ENCODE results near the gene MED4.
"Not testable (repeated sequence)": the region's sequence is repeated elsewhere in the genome, so short reads cannot be mapped to it uniquely, and the experiment has no call there.

Gene MED4

GRCh38 chr13:48093588-48093987, 1.3 kb downstream of the MED4 start:
- DNase-seq, result no peak

DNA sequence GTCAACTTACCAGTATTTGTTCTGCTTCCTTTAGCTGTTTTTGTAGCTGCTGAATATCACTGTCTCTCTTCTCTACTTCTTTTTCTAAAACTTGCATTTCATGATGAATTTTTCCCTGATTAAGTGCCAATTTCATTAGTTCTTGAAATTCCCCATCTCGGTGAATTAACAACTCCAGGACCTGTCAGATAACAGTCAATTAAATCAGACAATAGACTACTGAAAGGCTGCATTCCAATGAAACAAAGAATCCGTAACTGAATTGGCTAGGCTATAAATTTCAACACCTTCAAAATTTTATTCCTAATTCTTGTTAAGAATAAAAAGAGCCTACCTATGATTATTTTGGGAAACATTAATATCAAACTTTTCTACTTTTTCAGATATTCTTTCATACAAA, 8.6 kb downstream of the MED4 start:
- no peak for DNase-seq

DNA sequence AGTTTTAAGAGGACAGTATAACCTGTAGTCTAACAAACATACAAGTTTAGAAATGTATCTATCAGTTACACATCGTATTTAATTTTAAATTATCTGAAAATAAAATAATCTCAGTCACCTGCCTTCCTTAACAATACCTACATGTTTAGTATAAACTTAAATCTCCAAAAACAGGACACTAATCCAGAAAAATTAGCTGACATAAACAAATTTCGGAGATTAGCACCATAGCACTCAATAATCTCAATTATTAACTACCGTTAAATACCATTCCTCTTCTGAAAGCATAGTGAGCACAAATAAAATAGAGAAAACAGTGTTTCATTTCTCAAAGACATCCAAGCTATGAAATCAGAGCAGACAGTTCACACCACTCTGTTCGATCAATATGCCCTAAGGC, 13.2 kb downstream of the MED4 start:
- no peak for DNase-seq

- DNase-seq, result no peak
Observed at GRCh38 chr13:48078251-48078656, 16.6 kb downstream of the MED4 start.

DNA sequence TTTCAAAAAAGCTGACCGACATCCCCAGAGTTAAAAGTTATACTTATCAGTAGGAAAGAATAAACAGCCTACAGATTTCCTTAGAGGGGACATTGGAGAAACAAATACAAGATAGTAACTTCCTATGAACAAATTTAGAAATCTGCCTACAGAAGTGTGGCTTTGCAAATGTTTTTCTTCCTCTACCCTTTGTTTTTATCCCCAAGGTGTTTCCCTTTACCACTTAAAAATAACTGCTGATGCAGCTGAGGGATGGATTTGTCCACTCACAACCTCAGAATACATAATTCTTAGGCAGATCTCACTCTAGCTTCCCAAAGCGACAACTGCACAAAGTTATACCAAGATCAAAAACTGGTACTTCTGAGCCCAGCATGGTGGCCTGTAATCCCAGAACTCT, 20.9 kb downstream of the MED4 start:
- DNase-seq, result no peak

GRCh38 chr13:48072787-48073186, 22.1 kb downstream of the MED4 start:
- no peak for DNase-seq

DNA sequence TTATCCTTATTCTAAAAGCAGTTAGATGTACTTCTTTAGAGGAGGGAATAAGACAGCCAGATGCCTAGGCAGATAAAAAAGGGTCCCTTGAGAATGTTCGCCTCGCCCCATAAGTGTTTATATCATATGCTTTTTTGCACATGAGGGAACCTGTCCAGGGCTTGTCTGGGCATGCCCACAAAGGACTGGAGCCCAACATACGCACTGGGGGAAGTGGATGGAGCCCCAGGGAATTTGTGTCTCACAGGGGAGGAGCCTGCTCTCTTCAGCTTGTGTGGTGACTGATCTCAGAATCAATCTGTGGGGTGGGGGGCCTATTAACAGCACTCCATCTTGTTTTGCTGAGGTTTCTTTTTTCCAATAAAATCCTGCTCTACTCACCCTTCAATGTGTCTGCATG, 22.6 kb downstream of the MED4 start:
- DNase-seq, result no peak

DNA sequence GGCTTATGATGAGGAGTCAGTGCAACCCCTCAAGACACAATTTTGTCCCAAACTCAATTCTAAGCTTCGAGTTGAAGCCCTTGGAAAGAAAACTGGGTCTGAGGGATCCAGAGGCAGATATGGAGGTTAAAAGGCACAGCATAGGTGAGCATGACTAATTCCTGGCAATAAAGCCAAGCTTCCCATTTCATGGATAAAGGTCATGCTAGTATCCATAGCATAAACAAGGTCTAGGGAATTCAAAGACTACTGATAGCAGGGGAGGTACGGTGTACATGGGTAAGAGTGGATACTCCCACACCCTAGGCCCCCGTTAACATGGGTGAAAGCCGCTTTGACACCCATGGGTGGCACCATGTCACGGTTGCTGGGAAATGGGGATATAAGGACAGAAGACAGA, 24.0 kb downstream of the MED4 start:
- DNase-seq, result no peak

GRCh38 chr13:48069573-48069972, 25.3 kb downstream of the MED4 start:
- no peak for DNase-seq

GRCh38 chr13:48068952-48069351, 26.0 kb downstream of the MED4 start:
- DNase-seq, result no peak

- DNase-seq, result no peak
Observed at GRCh38 chr13:48068036-48068435, 26.9 kb downstream of the MED4 start.

GRCh38 chr13:48066310-48066989, 28.5 kb downstream of the MED4 start:
- peak; percentile 71 for DNase-seq

DNA sequence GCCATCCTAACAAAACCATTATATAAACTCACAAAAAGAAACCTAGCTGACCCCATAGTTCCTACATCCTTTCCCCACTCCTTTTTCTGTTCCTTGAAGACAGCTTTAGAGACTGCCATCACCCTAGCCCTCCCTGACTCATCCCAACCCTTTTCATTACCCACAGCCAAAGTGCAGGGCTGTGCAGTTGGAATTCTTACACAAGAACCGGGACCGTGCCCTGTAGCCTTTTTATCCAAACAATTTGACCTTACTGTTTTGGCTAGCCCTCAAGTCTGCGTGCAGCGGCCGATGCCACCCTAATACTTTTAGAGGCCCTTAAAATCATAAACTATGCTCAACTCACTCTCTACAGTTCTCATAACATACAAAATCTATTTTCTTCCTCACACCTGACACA, 35.0 kb downstream of the MED4 start:
- not testable (repeated sequence) for DNase-seq

- DNase-seq, result not testable (repeated sequence)
Observed at GRCh38 chr13:48058536-48058935, 36.4 kb downstream of the MED4 start.

- DNase-seq, result no peak
Observed at GRCh38 chr13:48055712-48056111, 39.2 kb downstream of the MED4 start.

DNA sequence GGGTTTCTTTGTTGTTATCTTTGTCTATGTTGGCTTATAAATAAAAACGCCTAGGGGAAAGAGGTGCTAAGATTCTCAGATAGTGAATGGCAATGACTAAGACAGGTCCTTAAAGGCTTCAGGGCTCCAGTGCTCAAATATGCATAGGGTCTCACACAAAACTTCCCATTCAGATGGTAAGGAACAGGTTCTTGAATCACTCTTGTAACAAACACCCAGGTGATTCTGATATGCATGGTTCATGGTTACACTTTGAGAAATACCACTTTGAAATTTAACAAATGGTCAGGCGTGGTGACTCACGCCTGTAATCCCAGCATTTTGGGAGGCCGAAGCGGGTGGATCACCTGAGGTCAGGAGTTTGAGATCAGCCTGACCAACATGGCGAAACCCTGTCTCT, 40.3 kb downstream of the MED4 start:
- no peak for DNase-seq

GRCh38 chr13:48050550-48050949, 44.4 kb downstream of the MED4 start:
- no peak for DNase-seq

GRCh38 chr13:48043789-48044503, 51.0 kb downstream of the MED4 start:
- DNase-seq, result no peak

- no peak for DNase-seq
Observed at GRCh38 chr13:48042894-48043293, 52.0 kb downstream of the MED4 start.

DNA sequence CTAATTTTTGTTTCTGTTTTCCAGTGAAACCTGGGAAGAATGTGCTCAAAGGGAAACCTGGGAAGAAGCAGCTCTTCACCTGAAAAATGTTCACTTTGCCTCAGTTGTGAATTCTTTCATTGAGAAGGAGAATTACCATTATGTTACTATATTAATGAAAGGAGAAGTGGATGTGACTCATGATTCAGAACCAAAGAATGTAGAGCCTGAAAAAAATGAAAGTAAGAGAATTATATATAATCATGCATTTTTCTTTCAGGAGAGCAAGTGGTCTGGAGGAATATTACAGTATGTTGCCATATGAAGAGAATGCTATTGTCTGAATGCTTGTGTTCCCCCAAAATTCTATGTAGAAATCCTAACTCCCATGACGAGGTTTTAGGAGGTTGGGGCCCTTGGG, 54.0 kb downstream of the MED4 start:
- DNase-seq, result no peak

DNA sequence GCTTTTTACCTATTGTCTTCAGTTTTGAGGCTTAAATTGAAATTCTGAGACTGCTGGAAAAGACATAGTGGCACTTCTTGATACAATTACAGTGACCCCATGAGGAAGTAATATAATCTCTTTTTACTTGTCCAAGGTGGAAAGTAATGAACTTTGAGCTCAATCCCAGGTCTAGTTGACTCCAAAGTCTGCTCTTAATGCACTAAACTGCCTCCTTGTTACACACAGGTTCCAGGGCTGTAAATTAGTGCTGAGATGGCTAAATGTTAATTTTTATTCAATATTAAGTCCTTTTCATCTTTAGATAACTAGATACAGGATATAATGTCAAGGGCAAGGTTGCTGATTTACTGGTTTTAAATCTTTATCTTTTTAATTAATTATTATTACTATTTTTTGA, 54.9 kb downstream of the MED4 start:
- DNase-seq, result no peak

DNA sequence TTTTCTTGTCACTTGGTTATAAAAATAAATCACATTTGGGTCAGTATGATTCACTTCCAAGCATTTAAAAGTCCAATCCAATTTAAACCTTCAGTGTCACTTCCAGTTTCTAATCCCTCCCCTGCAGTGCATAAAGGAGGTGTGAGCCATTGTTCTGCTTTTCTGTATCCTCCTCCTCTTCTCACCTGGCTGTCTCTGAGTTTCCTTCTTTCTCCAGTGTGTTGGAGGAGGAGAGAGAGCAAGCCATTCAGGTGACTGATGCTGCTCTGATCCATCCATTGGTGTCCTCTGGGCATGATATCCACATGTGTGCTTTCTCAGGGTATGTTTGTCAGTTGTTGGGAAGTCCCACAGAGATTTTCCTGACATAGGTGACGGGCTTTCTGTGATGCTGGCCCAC, 56.1 kb downstream of the MED4 start:
- no peak for DNase-seq

DNA sequence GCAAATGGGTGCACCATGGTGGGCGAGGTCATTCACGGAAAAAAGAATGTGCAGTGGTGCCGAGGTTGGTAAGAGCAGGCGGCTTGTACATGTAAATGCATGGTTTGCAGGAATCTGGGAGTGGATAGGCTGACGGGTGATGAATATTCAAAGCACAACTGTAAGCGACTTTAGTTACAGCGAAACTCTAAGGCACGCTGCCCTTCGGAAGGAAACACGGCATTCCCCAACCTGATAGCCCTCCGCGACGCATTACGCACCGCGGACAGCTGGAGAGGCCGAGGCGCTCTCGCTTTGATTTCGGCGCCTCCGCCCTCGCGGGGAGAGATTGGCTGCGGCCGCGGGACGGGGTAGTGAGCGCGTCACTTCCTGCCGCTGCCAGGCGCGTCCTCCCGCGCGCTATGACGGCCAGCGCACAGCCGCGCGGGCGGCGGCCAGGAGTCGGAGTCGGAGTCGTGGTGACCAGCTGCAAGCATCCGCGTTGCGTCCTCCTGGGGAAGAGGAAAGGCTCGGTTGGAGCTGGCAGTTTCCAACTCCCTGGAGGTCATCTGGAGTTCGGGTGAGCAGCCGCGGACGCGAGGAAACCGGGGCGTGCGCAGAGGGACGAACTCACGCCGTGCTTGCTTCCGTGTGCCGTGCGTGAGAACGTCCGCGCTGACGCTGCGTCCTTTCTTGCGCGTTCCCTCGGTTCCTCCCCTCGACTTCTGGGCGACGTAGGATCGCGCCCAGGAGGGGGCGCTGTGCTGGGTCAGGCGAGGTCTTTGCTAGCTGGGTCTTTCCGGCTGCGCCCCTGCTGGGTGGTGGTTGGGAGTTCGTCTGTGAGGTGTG, 57.3 kb downstream of the MED4 start, which contains the start of gene NUDT15:
TSS of gene NUDT15 (plus strand) at position 381 of the 828 bp plus-strand sequence. CDS start at position 402, 21 bp downstream.
- peak; percentile 97 for DNase-seq

GRCh38 chr13:48029859-48030258, 65.0 kb downstream of the MED4 start:
- DNase-seq, result no peak
